Stimulated activated naive CD8-positive, alpha-beta T cell treated with anti-CD3 and anti-CD28 coated beads, Interleukin-15, Interleukin-2, amounts not matched to agents 100 ng/mL and 50 ng/mL, for 24 hours (primary cell): ENCODE results near the gene SYT17.

Source experiments
- H3K27ac Mint-ChIP-seq: one replicate; pipeline ENCODE4 v1.8.0; 2021; ENCODE audit warnings: mild to moderate bottlenecking, mixed read lengths
- H3K27me3 Mint-ChIP-seq: one replicate; pipeline ENCODE4 v1.8.0; 2021; ENCODE audit warnings: mixed read lengths
- H3K36me3 Mint-ChIP-seq: one replicate; pipeline ENCODE4 v1.8.0; 2021; ENCODE audit warnings: low read depth, mixed read lengths
- H3K4me1 Mint-ChIP-seq: one replicate; pipeline ENCODE4 v1.8.0; 2021; ENCODE audit warnings: low read depth, mixed read lengths
- H3K4me3 Mint-ChIP-seq: one replicate; pipeline ENCODE4 v1.8.0; 2021; ENCODE audit warnings: mild to moderate bottlenecking, mixed read lengths
- H3K9me3 Mint-ChIP-seq: one replicate; pipeline ENCODE4 v1.8.0; 2021; ENCODE audit warnings: mixed read lengths

SYT17 gene

DNA sequence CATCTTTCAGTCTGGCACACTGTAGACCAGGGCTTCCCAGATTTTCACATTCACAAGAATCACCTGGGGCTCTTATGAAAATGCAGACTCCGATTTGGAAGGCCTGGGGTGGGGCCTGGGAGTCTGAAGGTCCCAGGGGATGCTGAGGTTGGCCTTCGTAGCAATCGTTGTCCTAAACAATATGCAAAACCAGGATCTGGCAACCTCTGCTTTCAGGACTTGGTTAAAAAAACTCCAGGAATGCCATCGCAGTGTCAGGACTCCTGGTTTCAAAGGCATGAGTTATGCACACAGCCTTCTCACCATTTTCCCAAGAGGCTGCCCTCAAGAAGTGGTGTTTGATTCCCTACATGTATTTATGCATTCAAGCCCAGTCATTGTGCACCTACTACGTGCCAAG lies 124.1 kb downstream of the SYT17 start:
- Mint-ChIP-seq H3K4me3 (no peak overlapping the region), H3K4me1 (peaks cover 22% of the 10 kb centered on the region), H3K36me3 (no peaks in the 10 kb centered on the region), H3K27ac (no peak overlapping the region), H3K27me3 (peaks cover 26% of the 10 kb centered on the region), H3K9me3 (peaks cover 19% of the 10 kb centered on the region)

DNA sequence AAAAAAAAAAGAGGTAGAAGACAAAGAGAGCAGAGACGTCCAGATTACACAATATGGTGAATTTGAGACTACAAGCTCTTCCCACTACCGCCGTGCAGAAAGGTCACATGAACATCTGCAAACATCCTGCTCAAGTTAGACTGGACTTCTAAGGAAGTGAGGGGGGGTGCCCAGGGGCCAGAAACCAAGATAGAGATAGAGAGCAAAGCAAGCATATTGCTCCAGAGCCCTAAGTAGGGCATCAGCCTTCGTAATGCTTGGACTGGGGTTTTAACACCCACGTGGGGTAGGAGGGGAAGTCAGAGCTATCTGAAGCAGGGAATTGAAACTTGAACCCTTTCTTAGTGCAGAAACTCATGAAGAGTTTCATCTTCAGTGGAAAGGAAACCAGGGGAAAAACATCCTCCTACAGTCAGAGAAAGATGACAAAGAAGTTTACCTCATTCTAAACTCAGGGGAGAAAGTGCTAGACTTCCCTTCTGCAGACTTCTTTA lies 126.2 kb downstream of the SYT17 start:
- H3K9me3 Mint-ChIP-seq, result peaks cover 19% of the 10 kb centered on the region
- peak overlapping the region; percentile 27 for H3K4me3 Mint-ChIP-seq
- H3K4me1 Mint-ChIP-seq, result peaks cover 22% of the 10 kb centered on the region
- peaks cover 23% of the 10 kb centered on the region for H3K27me3 Mint-ChIP-seq
- no peaks in the 10 kb centered on the region for H3K36me3 Mint-ChIP-seq
- H3K27ac Mint-ChIP-seq, result peak overlapping the region; percentile 43

- Mint-ChIP-seq H3K27me3 (peaks cover 21% of the 10 kb centered on the region), H3K36me3 (no peaks in the 10 kb centered on the region), H3K4me1 (peaks cover 22% of the 10 kb centered on the region), H3K9me3 (peaks cover 19% of the 10 kb centered on the region), H3K27ac (peak overlapping the region; percentile 22), H3K4me3 (no peak overlapping the region)
Observed at GRCh38 chr16:19295393-19295792, 127.4 kb downstream of the SYT17 start.

DNA sequence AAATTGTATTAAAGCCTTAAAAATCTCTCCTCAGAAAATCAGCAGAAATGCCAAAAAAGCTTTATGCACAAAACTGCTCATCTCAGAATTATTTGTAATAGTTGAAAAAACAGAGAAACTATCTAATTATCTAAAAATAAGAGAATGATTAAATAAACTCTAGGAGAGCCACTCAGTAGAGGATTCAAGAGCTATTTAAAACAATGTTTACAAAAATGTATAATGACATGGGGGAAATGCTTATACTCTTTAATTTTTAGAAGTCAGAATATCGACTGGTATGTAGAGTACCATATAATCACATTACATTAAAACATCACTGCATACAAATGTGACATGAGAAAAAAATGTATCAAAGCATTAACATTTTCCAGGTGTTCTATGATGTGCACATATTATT lies 129.4 kb downstream of the SYT17 start:
- no peak overlapping the region for H3K27ac Mint-ChIP-seq

DNA sequence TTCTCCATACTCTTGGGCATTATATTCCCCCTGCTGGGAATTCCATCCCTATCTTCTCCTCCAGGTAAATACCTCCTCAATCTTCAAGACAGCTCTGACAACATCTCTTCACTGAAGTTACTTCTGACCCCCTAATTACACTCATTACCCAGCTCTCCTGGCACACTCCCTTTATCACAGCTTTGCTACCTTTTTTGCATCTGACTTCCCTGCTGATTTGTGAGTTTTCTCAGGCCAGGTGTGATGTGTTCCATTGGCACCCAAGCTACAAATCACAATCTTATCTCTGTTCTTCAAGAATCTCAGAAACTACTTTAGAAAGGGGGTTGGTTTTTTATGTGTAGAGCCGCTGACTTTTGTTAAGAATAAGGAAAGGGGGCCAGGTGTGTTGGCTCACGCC lies 131.5 kb downstream of the SYT17 start:
- peaks cover 22% of the 10 kb centered on the region for H3K27me3 Mint-ChIP-seq
- H3K27ac Mint-ChIP-seq, result no peak overlapping the region
- peaks cover 8% of the 10 kb centered on the region for H3K4me1 Mint-ChIP-seq
- no peak overlapping the region for H3K4me3 Mint-ChIP-seq
- H3K36me3 Mint-ChIP-seq, result no peaks in the 10 kb centered on the region
- peaks cover 4% of the 10 kb centered on the region for H3K9me3 Mint-ChIP-seq

More for the DNA sequence above, 129.4 kb downstream of the SYT17 start:
- Mint-ChIP-seq H3K36me3 (no peaks in the 10 kb centered on the region), H3K9me3 (peaks cover 15% of the 10 kb centered on the region), H3K4me3 (no peak overlapping the region), H3K4me1 (peaks cover 22% of the 10 kb centered on the region), H3K27me3 (peaks cover 29% of the 10 kb centered on the region)

GRCh38 chr16:19301931-19302330 lies 133.9 kb downstream of the SYT17 start:
- Mint-ChIP-seq H3K27me3 (peaks cover 18% of the 10 kb centered on the region), H3K9me3 (no peaks in the 10 kb centered on the region), H3K27ac (peak overlapping the region; percentile 45)

GRCh38 chr16:19304750-19305149 lies 136.7 kb downstream of the SYT17 start:
- H3K36me3 Mint-ChIP-seq, result no peaks in the 10 kb centered on the region
- H3K27me3 Mint-ChIP-seq, result peaks cover 18% of the 10 kb centered on the region
- H3K9me3 Mint-ChIP-seq, result no peaks in the 10 kb centered on the region
- no peak overlapping the region for H3K4me3 Mint-ChIP-seq
- no peaks in the 10 kb centered on the region for H3K4me1 Mint-ChIP-seq
- no peak overlapping the region for H3K27ac Mint-ChIP-seq

More at GRCh38 chr16:19301931-19302330, 133.9 kb downstream of the SYT17 start:
- Mint-ChIP-seq H3K4me1 (no peaks in the 10 kb centered on the region), H3K4me3 (no peak overlapping the region), H3K36me3 (no peaks in the 10 kb centered on the region)

- H3K9me3 Mint-ChIP-seq, result no peaks in the 10 kb centered on the region
- H3K36me3 Mint-ChIP-seq, result no peaks in the 10 kb centered on the region
- H3K27me3 Mint-ChIP-seq, result peaks cover 17% of the 10 kb centered on the region
- no peak overlapping the region for H3K27ac Mint-ChIP-seq
- no peaks in the 10 kb centered on the region for H3K4me1 Mint-ChIP-seq
- no peak overlapping the region for H3K4me3 Mint-ChIP-seq
Observed at GRCh38 chr16:19305443-19305842, 137.4 kb downstream of the SYT17 start.

- H3K27ac Mint-ChIP-seq, result no peak overlapping the region
- no peaks in the 10 kb centered on the region for H3K4me1 Mint-ChIP-seq
- peaks cover 4% of the 10 kb centered on the region for H3K27me3 Mint-ChIP-seq
- no peaks in the 10 kb centered on the region for H3K9me3 Mint-ChIP-seq
- H3K4me3 Mint-ChIP-seq, result no peak overlapping the region
- no peaks in the 10 kb centered on the region for H3K36me3 Mint-ChIP-seq
Observed at GRCh38 chr16:19307587-19308241, 139.7 kb downstream of the SYT17 start.

- Mint-ChIP-seq H3K4me1 (no peaks in the 10 kb centered on the region), H3K27me3 (peaks cover 4% of the 10 kb centered on the region)
Observed at GRCh38 chr16:19308392-19308791, 140.4 kb downstream of the SYT17 start.

DNA sequence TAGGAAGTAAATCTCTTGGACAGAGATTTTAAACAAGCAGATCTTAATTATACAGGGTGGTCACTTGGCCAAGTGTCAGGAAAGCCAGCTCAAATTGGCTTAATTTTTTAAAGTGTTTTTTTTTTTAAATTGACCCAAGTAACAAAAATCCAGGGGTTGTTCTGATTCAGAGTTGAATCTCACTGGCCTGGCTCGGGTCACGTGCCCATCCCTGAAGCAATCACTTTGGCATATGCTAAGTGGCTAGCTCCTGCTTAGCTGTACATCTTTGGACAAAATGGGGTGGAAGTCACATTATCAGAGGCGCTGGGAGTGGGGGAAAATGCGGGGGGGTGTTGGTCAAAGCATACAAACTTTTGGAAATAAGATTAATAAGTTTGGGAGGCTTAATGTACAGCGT lies 141.1 kb downstream of the SYT17 start:
- H3K27ac Mint-ChIP-seq, result no peak overlapping the region
- peaks cover 4% of the 10 kb centered on the region for H3K27me3 Mint-ChIP-seq
- no peaks in the 10 kb centered on the region for H3K9me3 Mint-ChIP-seq
- no peak overlapping the region for H3K4me3 Mint-ChIP-seq
- H3K4me1 Mint-ChIP-seq, result no peaks in the 10 kb centered on the region
- no peaks in the 10 kb centered on the region for H3K36me3 Mint-ChIP-seq

More at GRCh38 chr16:19308392-19308791, 140.4 kb downstream of the SYT17 start:
- Mint-ChIP-seq H3K36me3 (no peaks in the 10 kb centered on the region), H3K9me3 (no peaks in the 10 kb centered on the region), H3K27ac (no peak overlapping the region), H3K4me3 (no peak overlapping the region)

DNA sequence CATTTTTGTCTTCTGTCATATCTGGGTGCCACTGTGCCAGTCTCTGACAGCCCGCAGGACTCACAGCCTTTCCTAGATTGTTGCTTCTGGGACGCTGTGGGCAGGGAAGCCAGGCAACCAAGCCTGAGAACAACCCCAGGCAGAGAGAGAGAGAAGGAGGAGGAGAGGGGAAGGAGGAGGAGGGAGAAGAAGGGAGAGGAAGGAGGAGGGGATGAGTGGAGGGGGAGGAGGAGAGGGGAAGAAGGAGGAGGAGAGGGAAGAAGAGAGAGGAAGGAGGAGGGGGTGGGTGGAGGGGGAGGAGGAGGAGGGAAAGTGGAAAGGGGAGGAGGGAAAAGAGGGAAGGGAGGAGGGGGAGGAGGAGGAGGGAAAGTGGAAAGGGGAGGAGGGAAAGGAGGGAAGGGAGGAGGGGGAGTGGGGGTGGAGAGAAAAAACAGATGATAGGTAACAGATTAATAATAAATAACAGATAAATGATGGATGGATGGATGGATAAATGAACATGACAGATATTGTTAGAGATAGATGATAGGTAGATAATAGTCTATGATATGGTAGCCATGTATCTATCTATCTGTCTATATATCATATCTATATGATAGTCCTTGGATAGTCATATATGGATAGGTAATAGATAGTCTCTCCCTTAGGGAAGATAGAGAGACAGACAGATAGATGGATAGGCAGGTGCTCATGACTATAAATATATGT lies 146.8 kb downstream of the SYT17 start:
- H3K4me3 Mint-ChIP-seq, result no peak overlapping the region
- H3K27me3 Mint-ChIP-seq, result no peaks in the 10 kb centered on the region
- no peaks in the 10 kb centered on the region for H3K4me1 Mint-ChIP-seq
- H3K27ac Mint-ChIP-seq, result no peak overlapping the region
- H3K9me3 Mint-ChIP-seq, result no peaks in the 10 kb centered on the region
- no peaks in the 10 kb centered on the region for H3K36me3 Mint-ChIP-seq

- Mint-ChIP-seq H3K27ac (no peak overlapping the region), H3K4me1 (no peaks in the 10 kb centered on the region), H3K4me3 (no peak overlapping the region), H3K27me3 (no peaks in the 10 kb centered on the region), H3K36me3 (no peaks in the 10 kb centered on the region), H3K9me3 (no peaks in the 10 kb centered on the region)
Observed at GRCh38 chr16:19315889-19316433, 147.9 kb downstream of the SYT17 start.

- no peaks in the 10 kb centered on the region for H3K36me3 Mint-ChIP-seq
- H3K27me3 Mint-ChIP-seq, result peaks cover 4% of the 10 kb centered on the region
- no peaks in the 10 kb centered on the region for H3K4me1 Mint-ChIP-seq
- no peak overlapping the region for H3K4me3 Mint-ChIP-seq
- no peaks in the 10 kb centered on the region for H3K9me3 Mint-ChIP-seq
- no peak overlapping the region for H3K27ac Mint-ChIP-seq
Observed at GRCh38 chr16:19316846-19317245, 148.8 kb downstream of the SYT17 start.
